GM19468 (cell line): ENCODE data around the gene CDC42EP5.

Experiments
- ATAC-seq: cut with Tn5 transposase; IDR thresholded peaks from one replicate; pipeline ENCODE4 v1.9.1; 2021; ENCODE audit warnings: mild to moderate bottlenecking, moderate library complexity, moderate number of reproducible peaks; ENCODE audit not compliant: unreplicated experiment; ENCODE audit errors: extremely low read depth

CDC42EP5 gene

GRCh38 chr19:54415208-54415900 lies 57.7 kb downstream of the CDC42EP5 start, which contains the start of gene TTYH1:
TSS of gene TTYH1 (plus strand) at chr19:54415464. CDS start at chr19:54415553, 89 bp downstream.
- no peak for ATAC-seq
